GM18519 (cell line): Measurements from ENCODE around the gene CCDC33.

Experiments used
- ATAC-seq: cut with Tn5 transposase; IDR thresholded peaks from one replicate; pipeline ENCODE4 v1.9.1; 2021; ENCODE audit warnings: mild to moderate bottlenecking, moderate library complexity; ENCODE audit not compliant: unreplicated experiment, low FRiP score

The CCDC33 gene

DNA sequence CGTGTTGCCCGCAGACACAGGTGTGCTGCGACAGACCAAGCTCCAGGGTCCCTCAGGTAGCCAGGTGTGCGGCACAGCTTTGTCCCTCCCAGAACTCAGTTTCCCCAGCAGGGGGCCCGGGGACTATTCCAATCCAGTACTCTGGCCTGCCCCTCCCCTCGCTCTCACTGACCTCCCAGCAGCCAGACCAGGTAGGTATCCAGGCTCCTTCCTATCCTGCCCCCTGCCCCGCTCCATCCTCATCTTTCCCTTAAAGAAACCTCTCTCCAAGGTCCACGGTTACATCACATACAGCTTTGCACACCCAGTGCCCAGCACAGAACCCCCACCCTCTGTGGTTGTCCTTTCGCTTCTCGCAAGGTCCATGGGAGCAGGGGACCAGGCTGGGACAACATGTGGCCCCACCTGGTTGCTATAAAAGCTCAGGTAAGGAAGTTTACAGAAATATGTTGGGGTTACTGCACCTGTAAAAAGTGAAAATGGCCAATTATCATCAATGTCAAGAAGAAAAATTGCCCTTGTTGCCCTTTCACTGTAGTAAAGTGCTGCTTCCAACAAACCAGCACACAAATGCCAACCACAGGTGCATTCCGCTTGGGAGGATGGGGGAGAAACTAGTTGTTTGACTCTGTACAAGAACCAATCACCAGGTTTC lies 138.6 kb downstream of the CCDC33 start:
- ATAC-seq: no peak

DNA sequence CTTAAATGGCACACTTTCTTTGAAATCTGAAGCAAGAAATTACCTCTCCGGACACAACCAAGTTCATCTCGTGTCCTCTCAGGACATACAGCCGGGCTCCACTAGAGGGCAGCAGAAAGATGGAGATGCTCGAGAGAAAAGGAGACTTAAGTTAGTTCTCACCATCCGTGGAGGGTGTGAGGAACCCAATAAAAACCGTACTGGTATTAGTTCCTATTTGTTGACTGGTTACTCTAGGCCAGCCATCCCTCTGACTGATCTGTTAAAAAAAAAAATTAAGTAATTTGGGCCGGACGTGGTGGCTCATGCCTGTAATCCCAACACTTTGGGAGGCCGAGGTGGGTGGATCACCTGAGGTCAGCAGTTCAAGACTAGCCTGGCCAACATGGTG lies 139.2 kb downstream of the CCDC33 start:
- ATAC-seq: no peak

DNA sequence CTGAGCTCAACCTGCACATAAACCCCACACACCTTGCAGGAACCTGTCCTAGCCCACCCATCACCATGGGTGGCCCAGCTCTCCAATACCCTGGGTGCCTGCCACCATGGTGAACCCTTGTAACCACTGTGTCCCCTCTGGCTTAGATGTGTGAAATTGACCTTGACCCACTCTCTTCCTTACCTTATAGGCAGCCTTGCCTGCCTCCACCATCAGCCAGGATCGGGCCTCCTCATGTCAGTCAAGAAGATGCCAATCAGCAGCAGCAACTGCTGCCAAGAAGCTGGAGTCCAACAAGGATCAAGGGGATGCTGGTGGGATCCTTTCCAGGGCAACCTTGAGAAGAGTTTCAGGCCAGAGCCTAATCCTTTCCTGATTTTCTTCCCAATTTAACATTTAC lies 140.1 kb downstream of the CCDC33 start:
- ATAC-seq: no peak

DNA sequence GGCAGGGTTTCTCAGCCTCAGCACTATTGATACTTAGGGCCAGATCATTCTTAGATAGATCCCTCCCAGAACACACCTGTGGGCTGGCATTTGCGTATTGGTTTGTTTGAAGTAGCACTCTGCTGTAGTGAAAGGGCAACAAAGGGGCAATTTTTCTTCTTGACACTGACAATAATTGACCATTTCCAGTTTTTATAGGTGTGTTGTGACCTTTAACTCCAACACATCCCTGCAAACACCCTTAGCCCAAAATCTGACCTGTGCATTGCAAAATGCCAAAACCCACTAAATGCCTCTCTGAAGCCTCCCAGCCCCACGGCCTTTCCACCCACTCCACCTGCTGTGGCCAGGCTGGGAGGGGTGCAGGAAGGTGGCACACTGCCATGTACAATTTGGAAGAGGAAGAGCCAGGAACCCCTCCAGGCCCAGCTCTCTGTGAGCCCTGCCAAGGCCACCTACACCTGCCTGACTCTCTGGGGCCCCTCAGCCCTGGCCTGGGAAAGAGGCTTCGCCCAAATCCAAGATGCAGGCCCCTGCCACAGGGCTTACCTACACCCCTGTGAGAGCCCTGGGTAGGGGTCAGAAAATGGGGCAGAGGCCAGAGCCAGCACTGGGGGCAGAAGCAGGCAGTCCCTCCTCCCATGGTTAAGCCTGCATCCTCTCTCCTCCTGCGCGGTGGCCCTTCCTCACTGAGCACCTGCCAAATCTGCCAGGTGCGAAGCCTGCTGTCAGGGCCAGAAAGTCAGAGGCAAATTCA lies 140.9 kb downstream of the CCDC33 start:
- ATAC-seq: no peak

DNA sequence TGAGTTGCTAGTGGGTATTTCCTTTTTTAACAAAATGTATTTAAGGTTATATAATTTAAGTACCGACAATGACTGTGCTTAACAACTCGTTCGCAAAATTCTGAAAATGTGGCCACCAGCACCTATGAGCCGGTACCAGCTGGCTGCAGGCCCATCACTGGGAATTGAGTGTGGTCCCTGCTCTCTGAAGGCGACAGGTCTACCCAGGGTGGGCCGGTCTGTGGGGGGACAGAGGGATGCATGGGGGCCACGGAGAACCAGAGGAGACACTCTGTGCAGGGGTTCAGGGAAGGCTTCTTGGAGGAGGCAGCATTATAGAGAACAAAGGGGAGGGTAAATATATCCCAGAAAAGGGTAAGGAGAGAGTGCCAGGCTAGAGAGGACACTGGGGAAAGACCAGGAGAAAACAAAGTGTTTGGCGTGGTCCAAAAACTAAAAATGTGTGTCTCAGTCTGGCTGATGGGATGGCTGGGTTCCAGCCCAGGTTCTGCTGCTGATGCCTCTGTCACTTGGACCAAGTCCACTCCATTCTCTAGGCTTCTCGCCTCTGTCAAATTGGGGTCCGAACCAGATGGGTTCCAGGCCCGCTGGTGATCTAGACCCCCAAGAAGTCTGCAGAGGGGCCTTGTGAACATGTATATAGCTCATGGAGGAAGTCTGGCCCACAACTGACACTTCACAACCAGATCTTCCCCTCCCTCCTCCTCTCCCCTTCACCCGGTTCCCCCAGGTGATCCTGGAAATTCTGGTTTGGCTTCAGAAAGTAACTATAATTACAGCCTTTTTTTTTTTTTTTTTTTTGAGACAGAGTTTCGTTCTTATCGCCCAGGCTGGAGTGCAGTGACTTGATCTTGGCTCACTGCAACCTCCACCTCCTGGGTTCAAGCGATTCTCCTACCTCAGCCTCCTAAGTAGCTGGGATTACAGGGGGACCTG lies 142.0 kb downstream of the CCDC33 start:
- no peak for ATAC-seq

DNA sequence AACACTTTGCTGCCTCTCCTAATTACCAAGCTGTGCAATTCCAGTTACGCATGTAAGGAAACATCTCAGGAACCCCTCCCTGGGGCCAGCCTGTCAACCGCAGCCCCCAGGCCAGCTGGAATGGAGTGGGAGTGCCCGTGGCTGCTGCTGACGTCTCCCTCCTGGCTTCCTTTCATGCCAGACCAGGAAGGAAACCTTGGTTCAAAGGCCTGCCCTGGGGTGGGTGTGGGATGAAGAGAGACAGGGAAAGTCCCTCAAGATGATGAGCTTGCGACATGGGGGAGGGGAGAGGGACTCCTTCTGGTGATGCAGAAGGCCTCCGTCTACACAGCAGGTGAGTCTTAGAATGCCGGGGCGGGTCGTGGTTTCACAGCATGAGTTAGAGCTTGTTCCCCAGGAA lies 142.7 kb downstream of the CCDC33 start:
- ATAC-seq: no peak

DNA sequence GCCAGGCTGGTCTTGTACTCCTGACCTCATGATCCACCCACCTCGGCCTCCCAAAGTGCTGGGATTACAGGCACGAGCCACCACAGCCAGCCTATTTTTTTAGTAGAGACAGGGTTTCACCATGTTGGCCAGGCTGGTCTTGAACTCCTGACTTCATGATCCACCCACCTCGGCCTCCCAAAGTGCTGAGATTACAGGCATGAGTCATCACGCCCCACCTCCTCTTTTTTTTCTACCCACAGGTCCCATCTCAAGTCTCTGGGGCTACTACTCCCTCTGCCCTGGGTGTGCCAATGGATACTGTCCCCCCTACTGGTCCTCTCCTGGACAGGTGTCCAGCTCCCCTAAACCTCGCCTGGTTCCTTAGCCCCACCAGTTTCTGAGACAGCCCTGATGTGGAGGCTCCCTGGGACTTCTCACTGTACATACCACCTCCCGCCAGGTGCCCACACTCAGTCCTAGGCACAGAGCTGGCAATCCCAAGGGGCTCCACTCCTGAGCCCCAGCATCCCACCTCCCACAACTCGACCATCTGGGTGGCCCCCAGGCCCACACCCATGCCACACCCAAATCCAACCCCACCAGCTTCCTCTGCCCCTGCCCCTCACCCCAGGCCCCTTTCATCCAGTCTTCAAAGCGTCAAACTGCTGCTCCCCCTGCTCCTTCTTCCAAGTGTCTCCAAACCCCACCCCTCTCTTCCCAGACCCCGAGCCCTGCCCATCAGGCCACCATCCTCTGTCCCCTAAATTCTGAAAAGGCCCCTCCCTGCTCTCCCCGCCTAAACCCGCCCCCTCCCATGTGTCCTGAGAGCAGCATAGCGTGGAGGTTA lies 144.4 kb downstream of the CCDC33 start:
- ATAC-seq: no peak

DNA sequence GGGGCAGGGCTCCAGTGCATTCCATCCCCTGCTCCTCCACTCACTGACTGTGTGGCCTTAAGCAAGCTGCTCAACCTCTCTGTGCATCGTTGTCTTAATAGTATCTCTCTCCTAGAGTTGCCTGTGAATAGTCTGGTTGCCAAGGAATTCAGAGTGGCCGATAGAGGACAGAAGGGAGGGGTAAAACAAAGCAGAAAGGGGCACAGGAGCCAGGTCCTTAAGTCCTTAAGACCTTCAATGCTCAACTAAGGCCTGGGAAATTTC lies 145.0 kb downstream of the CCDC33 start:
- no peak for ATAC-seq

DNA sequence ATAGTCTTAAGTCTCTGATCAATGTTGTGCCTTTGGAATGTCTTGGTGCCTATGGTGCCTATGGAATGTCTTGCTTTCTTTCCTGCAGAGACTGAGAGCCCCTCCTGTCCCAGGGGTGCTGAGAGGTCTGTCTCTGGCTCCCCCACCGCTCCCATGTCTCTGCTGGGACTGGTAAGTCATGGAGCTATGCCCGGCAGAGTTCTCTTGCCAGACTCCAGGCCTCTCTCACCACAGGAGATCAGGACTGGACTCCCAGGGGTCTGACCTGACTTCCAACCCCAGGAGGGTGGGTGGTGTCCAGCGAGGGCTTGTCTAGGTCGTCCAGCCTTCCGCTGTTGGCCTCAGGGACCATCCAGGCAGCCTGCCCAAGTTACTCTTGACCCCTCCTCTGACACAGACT lies 145.4 kb downstream of the CCDC33 start:
- no peak for ATAC-seq

DNA sequence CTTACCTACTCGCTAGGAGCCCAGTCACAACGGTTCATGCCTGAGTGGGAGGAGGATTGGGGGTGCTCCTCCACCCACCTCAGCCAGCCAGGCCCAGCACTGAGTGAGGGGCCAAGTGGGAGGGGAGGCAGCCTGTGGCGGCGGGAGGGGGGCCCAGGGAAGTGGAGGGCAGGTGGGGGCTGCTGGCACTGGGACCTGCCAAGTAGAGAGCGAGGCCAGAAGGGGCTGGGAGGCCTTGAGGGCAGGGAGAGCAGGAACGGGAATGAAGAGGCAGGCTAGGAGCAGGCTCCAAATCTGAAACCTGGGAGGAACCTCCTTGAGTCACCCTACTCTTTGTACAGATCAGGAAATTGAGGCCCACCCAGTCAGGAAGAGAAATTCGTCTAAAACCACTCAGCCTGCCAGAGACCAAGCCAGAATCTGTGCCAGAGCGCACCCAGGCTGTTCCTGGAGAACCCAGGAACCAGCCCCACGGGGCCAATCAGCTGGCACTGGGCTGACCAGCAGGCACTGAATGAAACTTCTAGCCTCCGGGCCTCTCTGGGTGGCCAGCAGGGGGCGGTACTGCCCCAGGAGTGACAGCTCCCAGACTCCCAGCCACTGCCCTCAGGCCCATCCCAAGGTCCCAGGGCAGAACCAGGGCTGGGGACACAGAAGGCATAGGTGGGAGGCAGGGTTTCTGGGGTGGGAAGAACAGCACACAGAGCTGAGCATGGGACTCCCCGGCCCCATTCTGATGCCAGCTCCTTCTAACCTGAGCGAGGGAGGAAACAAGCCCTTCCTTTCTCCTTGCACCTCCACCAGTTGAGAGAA lies 146.1 kb downstream of the CCDC33 start:
- no peak for ATAC-seq

DNA sequence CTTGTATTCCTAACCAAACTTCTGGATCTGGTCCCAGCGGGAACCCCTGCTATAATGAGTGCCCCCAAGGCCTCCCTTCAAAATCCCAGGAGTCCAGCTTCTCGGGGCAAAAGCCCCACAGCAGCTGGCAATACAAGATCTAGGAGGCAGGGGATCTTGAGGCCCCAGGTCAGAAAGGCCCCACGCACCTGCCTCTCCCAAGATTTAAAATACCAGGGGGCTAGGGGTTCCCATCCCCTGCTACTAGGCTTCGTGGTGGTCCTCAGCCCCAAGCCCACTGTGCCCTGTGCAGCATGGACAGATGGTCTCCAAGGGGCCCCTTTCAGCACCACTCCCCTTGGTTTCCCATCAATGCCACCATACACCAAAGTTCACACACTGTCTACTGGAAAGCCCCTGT lies 147.2 kb downstream of the CCDC33 start:
- ATAC-seq: no peak

DNA sequence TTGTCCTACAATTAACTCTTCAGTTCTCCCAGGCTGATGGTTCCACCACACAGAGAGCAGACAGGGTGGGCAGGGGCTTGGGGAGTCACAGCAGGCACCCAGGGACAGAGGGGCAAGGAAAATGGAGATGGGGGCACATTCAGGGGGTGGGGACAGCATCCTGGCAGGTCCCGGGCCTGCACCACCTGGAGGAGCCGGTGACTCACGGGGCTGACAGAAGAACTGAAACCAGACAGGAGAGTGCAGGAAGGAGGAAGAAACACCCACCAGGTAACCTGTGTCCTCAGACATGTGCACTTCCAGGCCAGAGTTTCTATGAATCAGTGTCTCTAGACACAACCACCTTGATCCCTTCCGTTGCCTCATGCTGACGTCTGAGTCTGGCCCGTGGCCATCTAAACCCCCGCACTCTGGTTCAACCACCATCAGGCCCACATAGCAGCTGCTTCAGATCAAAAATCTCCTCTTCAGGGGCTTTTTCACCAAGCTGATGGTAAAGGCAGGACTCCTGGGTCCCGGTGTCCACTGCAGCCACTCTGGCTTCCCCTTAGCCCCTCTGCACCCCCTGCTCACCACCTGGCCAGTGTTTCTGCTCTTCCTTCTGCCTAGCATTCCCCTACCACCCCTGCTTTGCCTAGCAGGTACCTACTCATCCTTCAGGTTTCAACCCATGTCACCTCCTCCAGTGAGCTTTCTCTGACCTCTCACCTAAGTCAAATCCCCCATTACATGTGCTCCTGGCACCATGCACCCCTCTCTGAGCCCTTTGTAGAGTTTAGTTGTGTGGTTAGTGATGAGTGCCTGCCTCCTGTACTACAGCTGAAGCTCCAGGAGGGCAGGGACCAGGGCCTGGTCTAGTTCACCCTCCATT lies 147.8 kb downstream of the CCDC33 start:
- peak; percentile 38 for ATAC-seq

DNA sequence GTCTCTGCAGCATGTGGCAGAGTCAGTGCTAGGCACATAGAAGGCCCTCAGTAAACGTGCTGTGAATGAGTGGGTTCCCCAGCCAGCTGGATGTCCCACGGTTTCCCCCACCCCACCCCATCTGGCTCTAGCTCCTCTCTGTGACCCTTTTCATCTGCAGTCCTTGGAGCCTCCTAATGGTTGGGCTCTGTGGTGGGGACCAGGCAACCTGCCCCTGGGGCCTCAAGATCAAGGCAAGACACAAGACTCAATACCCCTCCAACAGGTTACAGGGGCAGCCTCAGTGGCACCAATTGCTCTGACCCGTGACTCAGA lies 148.4 kb downstream of the CCDC33 start:
- no peak for ATAC-seq

DNA sequence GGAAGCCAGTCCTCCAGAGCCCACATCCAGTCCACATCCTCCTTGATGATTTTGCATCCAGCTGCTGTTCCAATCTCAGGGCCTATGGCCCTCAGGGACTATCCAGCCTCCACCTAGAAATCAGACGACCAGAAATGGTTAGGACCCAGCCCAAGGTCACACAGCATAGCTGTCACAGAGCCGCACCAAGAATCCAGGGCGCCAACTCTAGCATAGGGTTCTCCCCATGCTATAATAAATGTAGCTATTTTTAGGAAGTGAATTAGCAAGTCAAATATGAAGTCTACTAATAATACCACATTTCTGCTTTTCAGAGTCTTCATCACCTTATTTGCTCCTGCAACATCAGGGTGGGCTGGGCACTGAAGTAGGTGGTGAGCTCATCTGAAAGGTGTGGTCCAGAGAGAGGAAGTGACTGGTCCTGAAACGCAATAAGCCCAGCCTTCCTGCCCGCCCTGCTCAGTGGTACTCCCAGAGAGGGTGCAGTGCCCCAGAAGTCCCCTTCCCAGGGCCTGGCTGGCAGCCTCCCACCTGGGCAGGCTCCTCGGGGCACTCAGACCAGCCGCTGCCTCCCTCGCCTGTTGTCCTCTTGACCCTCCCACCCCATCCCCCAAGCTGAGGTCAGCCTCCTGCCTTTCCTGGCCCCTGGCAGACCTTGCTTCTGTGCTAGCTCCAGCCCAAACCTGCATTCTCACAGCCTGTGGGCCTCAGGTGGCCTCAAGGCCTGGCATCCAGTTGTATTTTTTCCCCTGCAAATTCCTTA lies 148.9 kb downstream of the CCDC33 start:
- ATAC-seq: no peak

DNA sequence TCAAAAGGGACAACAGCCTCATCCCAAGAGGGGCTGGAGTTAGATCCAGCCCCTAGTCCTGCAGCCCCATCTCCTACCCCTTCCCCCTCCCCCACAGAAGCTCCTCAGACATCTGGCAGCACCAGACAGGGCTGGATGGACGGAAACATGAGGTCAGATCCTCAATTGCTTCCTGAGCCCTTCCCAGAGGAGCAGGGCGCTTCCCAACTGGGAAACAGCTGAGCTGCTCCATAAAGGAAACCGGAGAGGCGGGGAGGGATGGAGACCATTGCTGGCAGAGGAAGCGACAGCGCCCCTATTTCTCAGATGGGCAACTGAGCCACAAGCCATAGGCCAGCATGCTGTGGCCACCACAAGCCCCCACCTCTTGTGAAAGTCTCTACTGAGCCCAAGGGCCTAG lies 149.6 kb downstream of the CCDC33 start:
- no peak for ATAC-seq
